Keratinocyte (primary cell): Measurements from ENCODE around the gene HSF4. TPM values are rescaled to one million over a fixed set of nuclear protein-coding genes. Genes with fewer than 3 reads are reported as not detected.

Source experiments
- DNase-seq: peaks from one replicate; pipeline ENCODE4 v3.0.0-alpha.2; 2011; ENCODE audit warnings: low read depth, missing footprints, low spot score
- FAIRE-seq: peaks from 2 replicates; lab custom pipeline; 2011; peaks lifted over from hg19 to GRCh38; lab: Jason Lieb, UNC
- H2AFZ ChIP-seq: 2 replicates; pipeline ENCODE4 v1.6.0; 2012; ENCODE audit warnings: low read length, control low read depth, inconsistent platforms; ENCODE audit not compliant: control insufficient read depth
- H3K27ac ChIP-seq: 2 replicates; pipeline ENCODE4 v1.5.1; 2011; ENCODE audit warnings: low read length; ENCODE audit not compliant: control insufficient read depth, insufficient read depth
- H3K27me3 ChIP-seq: 3 replicates; pipeline ENCODE4 v1.6.0; 2011; ENCODE audit warnings: low read length; ENCODE audit not compliant: control insufficient read depth, insufficient read depth; ENCODE audit errors: extremely low read depth
- H3K36me3 ChIP-seq, 2 experiments: 2 replicates in 1 of 2; 3 replicates in 1 of 2; pipeline ENCODE4 v1.5.1; 2011; ENCODE audit warnings: low read length in 2 of 2, mild to moderate bottlenecking in 1 of 2; ENCODE audit not compliant: control insufficient read depth in 2 of 2, insufficient read depth in 2 of 2; ENCODE audit errors: extremely low read depth in 1 of 2
- H3K4me1 ChIP-seq: 3 replicates; pipeline ENCODE4 v1.5.1; 2011; ENCODE audit warnings: low read length; ENCODE audit not compliant: control insufficient read depth, insufficient read depth; ENCODE audit errors: extremely low read depth
- H3K4me2 ChIP-seq: 3 replicates; pipeline ENCODE4 v1.6.0; 2011; ENCODE audit warnings: low read depth, low read length; ENCODE audit not compliant: control insufficient read depth, insufficient read depth; ENCODE audit errors: extremely low read depth
- H3K4me3 ChIP-seq, 3 experiments: fragments of 200-600 bp in 1 of 3; sonication (generic) in 1 of 3; 2 replicates in 2 of 3; 3 replicates in 1 of 3; pipeline ENCODE4 v1.5.1; 2011 to 2016; ENCODE audit warnings: low read length in 3 of 3, mild to moderate bottlenecking in 3 of 3, control low read depth in 2 of 3, inconsistent platforms in 1 of 3, low read depth in 1 of 3, mixed read lengths in 1 of 3, mixed run types in 1 of 3, moderate library complexity in 1 of 3; ENCODE audit not compliant: control insufficient read depth in 2 of 3, insufficient read depth in 2 of 3; ENCODE audit errors: extremely low read depth in 1 of 3
- H3K79me2 ChIP-seq: 2 replicates; pipeline ENCODE4 v1.6.0; 2012; ENCODE audit warnings: low read length; ENCODE audit not compliant: control insufficient read depth, insufficient read depth
- H3K9ac ChIP-seq: 3 replicates; pipeline ENCODE4 v1.6.0; 2011; ENCODE audit warnings: low read length; ENCODE audit not compliant: control insufficient read depth, insufficient read depth; ENCODE audit errors: extremely low read depth
- H3K9me1 ChIP-seq: 3 replicates; pipeline ENCODE4 v1.6.0; 2011; ENCODE audit warnings: low read length; ENCODE audit not compliant: control insufficient read depth, insufficient read depth; ENCODE audit errors: extremely low read depth
- H3K9me3 ChIP-seq: 2 replicates; pipeline ENCODE4 v1.5.1; 2012; ENCODE audit warnings: low read depth, low read length; ENCODE audit not compliant: control insufficient read depth
- H4K20me1 ChIP-seq: 3 replicates; pipeline ENCODE4 v1.6.0; 2011; ENCODE audit warnings: low read length; ENCODE audit not compliant: control insufficient read depth, insufficient read depth; ENCODE audit errors: extremely low read depth
- EZH2 ChIP-seq: IDR thresholded peaks from one replicate; pipeline ENCODE4 v1.6.1; 2012; ENCODE audit warnings: inconsistent platforms, mild to moderate bottlenecking, low read length, moderate library complexity
- dilution Hi-C: fragments of 300-500 bp; cut with MboI; formaldehyde crosslinking; loops from one replicate; pipeline ENCODE4 v1.7.0; 2020; ENCODE audit warnings: low sequenced_read_pairs; ENCODE audit not compliant: extremely low pct_ligation_motif_present
- polyA plus RNA-seq, 5 experiments: library from polyadenylated mRNA; depleted of rRNA in 3 of 5; stranded (reverse) in 3 of 5; stranded (forward) in 1 of 5; unstranded in 1 of 5; fragments of >200 nt; gene quantifications; 1 replicate in 1 of 5; 2 replicates in 3 of 5; 3 replicates in 1 of 5; pipeline versions ENCODE4 v1.2.1 to v1.2.3, GENCODE V29; 2011 to 2012; ENCODE audit warnings: missing spikeins in 2 of 5, low read depth in 1 of 5, low replicate concordance in 1 of 5
- TF ChIP-seq, protein P1 (sequence below), 3 experiments: IDR thresholded peaks in 1 of 3; conservative IDR thresholded peaks in 1 of 3; optimal IDR thresholded peaks in 1 of 3; 2 replicates in 2 of 3; 3 replicates in 1 of 3; pipeline versions ENCODE3 to v1.5.1; 2011; ENCODE audit warnings: low read length in 3 of 3, mild to moderate bottlenecking in 3 of 3, moderate library complexity in 2 of 3, control low read depth in 1 of 3, inconsistent platforms in 1 of 3; ENCODE audit not compliant: insufficient read depth in 2 of 3; ENCODE audit errors: extremely low read depth in 1 of 3

Gene HSF4
- polyA plus RNA-seq, 1 donor (not counting 4 experiments of a cell fraction or from before 2014, with no cell fraction given): 4.3 TPM

DNA sequence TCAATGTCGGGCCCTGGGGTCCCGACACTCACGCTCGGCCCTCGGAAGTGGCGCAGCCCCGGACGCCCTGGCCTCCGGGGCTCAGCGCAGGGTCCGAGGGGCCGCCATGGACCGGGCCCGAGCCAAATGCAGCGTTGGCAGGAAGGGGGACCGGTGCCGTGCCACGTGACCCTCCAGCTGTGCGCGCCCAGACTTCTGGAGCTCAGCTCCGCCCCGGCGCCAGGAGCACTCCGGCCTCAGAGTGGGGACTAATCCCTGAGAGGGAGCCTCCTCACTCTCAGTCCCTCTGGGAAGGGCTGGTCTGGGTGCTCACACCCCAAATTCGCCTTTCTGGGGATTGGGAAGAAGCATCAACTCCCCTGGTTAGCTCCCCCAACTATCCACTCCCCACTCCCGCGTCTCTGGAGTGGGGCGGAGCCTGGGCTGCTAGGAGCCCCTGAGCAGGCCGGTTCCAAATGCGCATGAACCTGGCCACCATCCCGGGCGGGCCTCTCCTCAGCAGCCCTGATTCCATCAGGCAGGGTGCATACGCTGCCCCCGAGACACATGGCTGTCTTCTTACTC lies 13.6 kb upstream of the HSF4 start, which contains the start of gene B3GNT9:
Gene B3GNT9, minus strand, starts transcription at position 166 of the 564 bp plus-strand sequence. CDS start 513 bp downstream, outside the sequence.
- peak within 1 kb of the TSS; percentile 47 for H3K9ac ChIP-seq
- H4K20me1 ChIP-seq: peaks cover 4% of the 10 kb centered on the region
- TF ChIP-seq EZH2: no peak
- DNase-seq (no peak), FAIRE-seq (no peak)
- dilution Hi-C loops: no loop called here
- H3K27me3 ChIP-seq: no peaks in the 10 kb centered on the region
- H3K79me2 ChIP-seq: no peaks in the 10 kb centered on the region
- peak within 1 kb of the TSS; percentile 52 to 65 (median 59) for H3K4me3 ChIP-seq
- peaks cover 21 to 31% of the 10 kb centered on the region in 2 experiments for H3K36me3 ChIP-seq
- H3K4me2 ChIP-seq: peak within 1 kb of the TSS; percentile 87
- peaks cover 14% of the 10 kb centered on the region for H3K4me1 ChIP-seq
- H3K9me1 ChIP-seq: no peaks in the 10 kb centered on the region
- H3K27ac ChIP-seq: no peak within 1 kb of the TSS
- no peaks in the 10 kb centered on the region for H3K9me3 ChIP-seq
- peak within 1 kb of the TSS; percentile 84 for H2AFZ ChIP-seq

DNA sequence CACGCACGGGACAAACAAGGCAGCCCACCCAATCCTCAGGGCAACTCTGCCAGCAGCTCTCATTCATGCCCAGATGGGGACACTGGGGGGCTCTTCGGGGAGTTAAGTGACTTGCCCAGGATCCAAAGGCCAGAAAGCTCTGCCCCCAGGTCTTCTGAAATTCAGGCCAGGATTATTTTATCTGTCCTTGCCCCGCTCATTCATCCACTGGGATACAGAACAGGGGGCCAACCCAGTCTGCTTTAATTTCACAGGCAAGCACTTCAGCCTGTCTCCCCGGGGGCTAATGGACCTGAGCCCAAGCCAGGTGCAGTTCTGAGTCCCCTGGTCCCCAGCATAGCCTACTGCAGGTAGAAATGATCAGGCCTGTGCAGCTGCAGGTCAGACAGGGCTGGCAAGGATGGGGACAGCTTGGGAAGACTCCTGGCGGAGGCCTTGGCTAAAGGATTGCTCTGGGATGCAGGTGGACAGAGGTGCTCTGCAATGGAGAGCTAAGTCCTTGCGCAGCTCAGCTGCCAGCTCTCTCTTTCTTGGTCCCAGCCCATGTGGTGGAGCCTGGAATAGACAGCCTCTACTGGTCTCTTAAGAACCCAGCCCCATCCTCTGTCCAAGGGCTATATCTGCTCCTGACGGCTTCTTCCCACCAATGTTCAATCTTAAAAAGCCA lies 13.0 kb upstream of the HSF4 start:
- H3K9me3 ChIP-seq: no peaks in the 10 kb centered on the region
- H3K36me3 ChIP-seq: peaks cover 16 to 25% of the 10 kb centered on the region in 2 experiments
- no peaks in the 10 kb centered on the region for H3K79me2 ChIP-seq
- FAIRE-seq (no peak), DNase-seq (no peak)
- H3K27ac ChIP-seq: no peak overlapping the region
- H3K27me3 ChIP-seq: no peaks in the 10 kb centered on the region
- dilution Hi-C loops: no loop called here
- H3K4me1 ChIP-seq: peaks cover 14% of the 10 kb centered on the region
- H3K9me1 ChIP-seq: no peaks in the 10 kb centered on the region
- H3K9ac ChIP-seq: no peak overlapping the region
- H2AFZ ChIP-seq: no peak overlapping the region
- peak overlapping the region; percentile 87 for H3K4me2 ChIP-seq
- TF ChIP-seq, protein P1, sequence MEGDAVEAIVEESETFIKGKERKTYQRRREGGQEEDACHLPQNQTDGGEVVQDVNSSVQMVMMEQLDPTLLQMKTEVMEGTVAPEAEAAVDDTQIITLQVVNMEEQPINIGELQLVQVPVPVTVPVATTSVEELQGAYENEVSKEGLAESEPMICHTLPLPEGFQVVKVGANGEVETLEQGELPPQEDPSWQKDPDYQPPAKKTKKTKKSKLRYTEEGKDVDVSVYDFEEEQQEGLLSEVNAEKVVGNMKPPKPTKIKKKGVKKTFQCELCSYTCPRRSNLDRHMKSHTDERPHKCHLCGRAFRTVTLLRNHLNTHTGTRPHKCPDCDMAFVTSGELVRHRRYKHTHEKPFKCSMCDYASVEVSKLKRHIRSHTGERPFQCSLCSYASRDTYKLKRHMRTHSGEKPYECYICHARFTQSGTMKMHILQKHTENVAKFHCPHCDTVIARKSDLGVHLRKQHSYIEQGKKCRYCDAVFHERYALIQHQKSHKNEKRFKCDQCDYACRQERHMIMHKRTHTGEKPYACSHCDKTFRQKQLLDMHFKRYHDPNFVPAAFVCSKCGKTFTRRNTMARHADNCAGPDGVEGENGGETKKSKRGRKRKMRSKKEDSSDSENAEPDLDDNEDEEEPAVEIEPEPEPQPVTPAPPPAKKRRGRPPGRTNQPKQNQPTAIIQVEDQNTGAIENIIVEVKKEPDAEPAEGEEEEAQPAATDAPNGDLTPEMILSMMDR (optimal IDR thresholded peaks at IDR 0.05 in 1 of 3, IDR thresholded peaks at IDR 0.05 in 1 of 3, conservative IDR thresholded peaks at IDR 0.05 in 1 of 3; ENCODE audit: extremely low read depth in 1 of 3, insufficient read depth in 2 of 3, low read length in 3 of 3): peak in 1 of 3 experiments; percentile 8
- no peak for TF ChIP-seq EZH2
- peaks cover 7% of the 10 kb centered on the region for H4K20me1 ChIP-seq
- peak overlapping the region in 1 of 3 experiments; percentile 59 for H3K4me3 ChIP-seq
